A549 (cell line): ENCODE measurements around the gene PLEKHH3. TPM values are rescaled to one million over a fixed set of nuclear protein-coding genes. Genes with fewer than 3 reads are reported as not detected.
A peak's percentile ranks its signal among the peaks of the same experiment; 100 is the strongest.

Experiments
- ATAC-seq, 2 experiments: fragments of 200-7000 bp in 1 of 2; fragments of >200 bp in 1 of 2; cut with Nextera tagmentation in 1 of 2; cut with Tn5 transposase in 1 of 2; 3 replicates each; pipeline versions ENCODE4 v1.8.0 to v1.9.1; 2018 to 2020; ENCODE audit warnings: mild to moderate bottlenecking in 1 of 2, moderate library complexity in 1 of 2
- CTCF ChIA-PET: fragments of 300-600 bp; sonication (Branson Sonifier 250); formaldehyde crosslinking; extraction: SDS; loops from one replicate; lab custom pipeline; 2021; ENCODE audit warnings: antibody characterized with exemption, inconsistent platforms; lab: Yijun Ruan, JAX
- POLR2A ChIA-PET: fragments of 350-600 bp; formaldehyde crosslinking; extraction: SDS; loops from one replicate; lab custom pipeline; 2021; ENCODE audit warnings: antibody characterized with exemption, inconsistent platforms; lab: Yijun Ruan, JAX
- DNase-seq, 2 experiments: peaks; one replicate each; pipeline versions ENCODE4 v3.0.0 to v3.0.0-alpha.2; 2011 to 2016; ENCODE audit warnings: low read depth in 1 of 2, low spot score in 1 of 2
- FAIRE-seq: peaks from 2 replicates; lab custom pipeline; 2011; peaks lifted over from hg19 to GRCh38; lab: Jason Lieb, UNC
- H3K27ac ChIP-seq, 2 experiments: fragments of >200 bp; sonication (Bioruptor Twin); formaldehyde crosslinking; 3 replicates each; pipeline ENCODE4 v1.5.1; 2016 to 2017
- H3K4me1 ChIP-seq: fragments of >200 bp; sonication (Bioruptor Twin); formaldehyde crosslinking; 3 replicates; pipeline ENCODE4 v1.6.1; 2016
- H3K4me2 ChIP-seq: fragments of >200 bp; sonication (Bioruptor Twin); formaldehyde crosslinking; 3 replicates; pipeline ENCODE4 v1.6.1; 2016
- H3K4me3 ChIP-seq: fragments of >200 bp; sonication (Bioruptor Twin); formaldehyde crosslinking; 3 replicates; pipeline ENCODE4 v1.5.1; 2016
- H3K9me3 ChIP-seq: fragments of >200 bp; sonication (Bioruptor Twin); formaldehyde crosslinking; 3 replicates; pipeline ENCODE4 v1.6.1; 2016
- CBX2 ChIP-seq: fragments of 200-600 bp; sonication (generic); IDR thresholded peaks from 2 replicates; pipeline ENCODE4 v1.6.1; 2016; ENCODE audit warnings: low read depth, mild to moderate bottlenecking, borderline replicate concordance
- CBX8 ChIP-seq: fragments of 200-600 bp; sonication (generic); IDR thresholded peaks from 2 replicates; pipeline ENCODE4 v1.6.1; 2016
- CEBPB ChIP-seq, 2 experiments: fragments of >200 bp in 1 of 2; sonication (Bioruptor Twin) in 1 of 2; formaldehyde crosslinking in 1 of 2; IDR thresholded peaks; 2 replicates each; pipeline ENCODE4 v1.6.1; 2012 to 2016
- CHD4 ChIP-seq: fragments of 200-600 bp; sonication (generic); IDR thresholded peaks from 2 replicates; pipeline ENCODE4 v1.6.1; 2016; ENCODE audit warnings: antibody characterized with exemption, mild to moderate bottlenecking, borderline replicate concordance
- EHF ChIP-seq: fragments of 250-450 bp; sonication (Bioruptor Pico); IDR thresholded peaks from 2 replicates; pipeline ENCODE4 v1.5.0; 2020; ENCODE audit warnings: mild to moderate bottlenecking
- EHMT2 ChIP-seq: fragments of 200-600 bp; sonication (generic); IDR thresholded peaks from 2 replicates; pipeline ENCODE4 v1.6.1; 2016; ENCODE audit warnings: antibody characterized with exemption, low read depth, mild to moderate bottlenecking, moderate library complexity
- FOSL2 ChIP-seq, 2 experiments: fragments of 450-650 bp in 1 of 2; fragments of >200 bp in 1 of 2; sonication (Bioruptor Twin) in 1 of 2; formaldehyde crosslinking; IDR thresholded peaks; 2 replicates each; pipeline versions ENCODE4 v1.5.0 to v1.6.1; 2016 to 2020; ENCODE audit warnings: mild to moderate bottlenecking in 1 of 2, moderate library complexity in 1 of 2
- GATA3 ChIP-seq: IDR thresholded peaks from 2 replicates; pipeline ENCODE4 v1.6.1; 2012; ENCODE audit warnings: borderline replicate concordance
- HDAC2 ChIP-seq: fragments of 200-600 bp; sonication (generic); IDR thresholded peaks from 2 replicates; pipeline ENCODE4 v1.6.1; 2016
- HOXA7 ChIP-seq: fragments of 250-450 bp; sonication (Bioruptor Pico); IDR thresholded peaks from 2 replicates; pipeline ENCODE4 v1.5.0; 2020; ENCODE audit warnings: mild to moderate bottlenecking, moderate library complexity
- HOXB5 ChIP-seq: fragments of 250-450 bp; sonication (Bioruptor Pico); IDR thresholded peaks from 2 replicates; pipeline ENCODE4 v1.5.0; 2020; ENCODE audit warnings: mild to moderate bottlenecking, moderate library complexity
- JUN ChIP-seq, 2 experiments: fragments of >200 bp; sonication (Bioruptor Twin); formaldehyde crosslinking; IDR thresholded peaks; 2 replicates in 1 of 2; 3 replicates in 1 of 2; pipeline ENCODE4 v1.6.1; 2016 to 2017
- MAFK ChIP-seq: fragments of 450-650 bp; IDR thresholded peaks from 2 replicates; pipeline ENCODE4 v1.6.1; 2014; ENCODE audit not compliant: partially characterized antibody
- MAZ ChIP-seq: fragments of 150-350 bp; IDR thresholded peaks from 2 replicates; pipeline ENCODE4 v1.6.1; 2014; ENCODE audit warnings: antibody characterized with exemption, low read depth, low read length, borderline replicate concordance
- NFE2L2 ChIP-seq: fragments of 150-350 bp; conservative IDR thresholded peaks from 2 replicates; pipeline ENCODE4 v1.6.1; 2014; ENCODE audit warnings: low read length
- NR3C1 ChIP-seq: fragments of >200 bp; sonication (Bioruptor Twin); formaldehyde crosslinking; IDR thresholded peaks from 3 replicates; pipeline ENCODE4 v1.6.1; 2017
- PHF8 ChIP-seq: fragments of 200-600 bp; sonication (generic); IDR thresholded peaks from 2 replicates; pipeline ENCODE4 v1.6.1; 2016; ENCODE audit warnings: low read depth, mild to moderate bottlenecking, antibody characterized with exemption, moderate library complexity, borderline replicate concordance
- POLR2A ChIP-seq: IDR thresholded peaks from 2 replicates; pipeline ENCODE4 v1.6.1; 2012; ENCODE audit warnings: mild to moderate bottlenecking, low read length
- POLR2AphosphoS2 ChIP-seq: conservative IDR thresholded peaks from 2 replicates; pipeline ENCODE4 v1.6.1; 2012; ENCODE audit warnings: low read length, improper control_type of control experiment, inconsistent platforms
- RARB ChIP-seq: fragments of 250-450 bp; sonication (Bioruptor Pico); IDR thresholded peaks from 2 replicates; pipeline ENCODE4 v1.8.0; 2021; ENCODE audit warnings: mild to moderate bottlenecking, moderate library complexity
- RCOR1 ChIP-seq: fragments of 150-350 bp; IDR thresholded peaks from 2 replicates; pipeline ENCODE4 v1.6.1; 2014; ENCODE audit warnings: antibody characterized with exemption, low read length, low read depth
- RFX5 ChIP-seq: fragments of 450-650 bp; IDR thresholded peaks from 2 replicates; pipeline ENCODE4 v1.7.1; 2014; ENCODE audit warnings: antibody characterized with exemption, mild to moderate bottlenecking, moderate library complexity
- RNF2 ChIP-seq: fragments of 200-600 bp; sonication (generic); IDR thresholded peaks from 2 replicates; pipeline ENCODE4 v1.6.1; 2016; ENCODE audit warnings: low read depth, mild to moderate bottlenecking, antibody characterized with exemption, moderate library complexity, borderline replicate concordance
- SREBF2 ChIP-seq: fragments of 450-650 bp; IDR thresholded peaks from 2 replicates; pipeline ENCODE4 v1.6.1; 2014; ENCODE audit warnings: mild to moderate bottlenecking, moderate library complexity
- TFCP2L1 ChIP-seq: fragments of 250-450 bp; sonication (Bioruptor Pico); IDR thresholded peaks from 2 replicates; pipeline ENCODE4 v1.5.0; 2021; ENCODE audit warnings: mild to moderate bottlenecking
- TP53 ChIP-seq: fragments of 250-450 bp; sonication (Bioruptor Pico); IDR thresholded peaks from 2 replicates; pipeline ENCODE4 v1.5.0; 2021; ENCODE audit warnings: mild to moderate bottlenecking, moderate library complexity
- ZC3H11A ChIP-seq: fragments of 450-650 bp; IDR thresholded peaks from 2 replicates; pipeline ENCODE4 v1.6.1; 2014; ENCODE audit warnings: antibody characterized with exemption, mild to moderate bottlenecking
- ZSCAN20 ChIP-seq: fragments of 250-450 bp; sonication (Bioruptor Pico); IDR thresholded peaks from 2 replicates; pipeline ENCODE4 v1.8.0; 2022; ENCODE audit warnings: mild to moderate bottlenecking, moderate library complexity
- WGBS: methylation state at CpG from one replicate; pipeline ENCODE4 v1.1.6; 2017; ENCODE audit errors: missing lambda C conversion rate; 5-methylcytosine and 5-hydroxymethylcytosine counted together
- polyA plus RNA-seq, 4 experiments: library from polyadenylated mRNA; depleted of rRNA in 3 of 4; stranded (reverse); fragments of >200 nt; fragmentation: RNase III in 1 of 4; extraction: RNeasy Plus Mini Kit Qiagen cat#74134 plus additional on column Dnase treatment in 1 of 4; gene quantifications; 2 replicates in 3 of 4; 3 replicates in 1 of 4; pipeline ENCODE4 v1.2.3, GENCODE V29; 2011 to 2017
- TF ChIP-seq, protein P1 (sequence below): fragments of >200 bp; sonication (Bioruptor Twin); formaldehyde crosslinking; IDR thresholded peaks from 2 replicates; pipeline ENCODE4 v1.6.1; 2016
- TF ChIP-seq, protein P2 (sequence below): IDR thresholded peaks from 2 replicates; pipeline ENCODE4 v1.6.1; 2012
- TF ChIP-seq, protein P3 (sequence below): fragments of >200 bp; sonication (Bioruptor Twin); formaldehyde crosslinking; IDR thresholded peaks from 3 replicates; pipeline ENCODE4 v1.6.1; 2016
- TF ChIP-seq, protein P4 (sequence below): fragments of 200-600 bp; sonication (generic); IDR thresholded peaks from 2 replicates; pipeline ENCODE4 v1.6.1; 2016; ENCODE audit warnings: antibody characterized with exemption, mild to moderate bottlenecking, moderate library complexity
- TF ChIP-seq, protein P5 (sequence below): fragments of 450-650 bp; IDR thresholded peaks from 2 replicates; pipeline ENCODE4 v1.6.1; 2014; ENCODE audit warnings: antibody characterized with exemption

Gene PLEKHH3
- polyA plus RNA-seq, 2 of the 4 experiments (the other 2 are of a cell fraction) = 5.5 to 14.0 TPM

DNA sequence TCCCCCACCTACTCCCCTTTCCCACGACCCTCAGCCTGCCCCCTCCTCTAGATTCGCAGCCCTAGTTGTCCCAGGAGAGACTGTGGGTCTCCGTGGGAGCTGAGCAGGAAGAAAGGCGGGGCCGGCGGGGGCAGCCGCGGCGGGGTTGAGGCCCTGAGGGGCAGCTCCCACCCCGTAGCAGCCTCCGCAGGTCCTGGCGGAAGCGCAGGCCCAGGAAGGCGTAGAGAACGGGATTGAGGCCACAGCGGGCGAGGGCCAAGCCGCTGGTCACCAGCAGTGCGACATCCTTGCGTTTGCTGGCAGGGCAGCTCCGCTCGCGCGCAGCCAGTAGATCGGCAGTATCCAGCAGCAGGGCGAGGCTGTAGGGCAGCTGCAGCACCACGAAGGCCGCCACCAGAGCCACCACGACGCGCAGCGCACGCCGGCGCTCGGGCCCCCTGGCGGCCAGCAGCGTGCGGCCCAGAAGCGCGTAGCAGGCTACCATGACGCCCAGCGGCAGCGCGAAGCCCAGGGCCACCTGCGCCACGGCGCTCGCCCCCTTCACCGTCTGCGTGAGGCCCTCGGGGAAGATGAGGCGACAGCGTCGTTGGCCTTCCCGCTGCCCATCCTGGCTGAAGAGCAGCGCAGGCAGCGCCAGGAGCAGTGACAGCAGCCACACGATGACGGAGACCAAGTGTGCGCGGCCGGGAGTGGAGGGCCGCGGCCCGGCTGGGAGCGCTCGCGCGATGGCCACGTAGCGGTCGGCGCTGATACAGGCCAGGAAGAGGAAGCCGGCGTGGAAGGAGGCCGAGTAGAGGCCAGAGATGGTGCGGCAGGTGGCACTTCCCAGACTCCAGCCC, 2.9 kb upstream of the PLEKHH3 start:
- FAIRE-seq (no peak), ATAC-seq (peak; percentile 40 to 68), DNase-seq (peak; percentile 91 to 92)
- Histone ChIP-seq H3K9me3 (no peaks in the 10 kb centered on the region), H3K4me2 (peak overlapping the region; percentile 91), H3K4me1 (peaks cover 44% of the 10 kb centered on the region), H3K27ac (peak overlapping the region; percentile 92 to 98), H3K4me3 (peak overlapping the region; percentile 54)
- 30% methylated on average over 66 of the region's 78 CpGs for WGBS
- ChIA-PET CTCF (interaction anchor here (0.6 to 15.7 kb wide), 54 partner anchors 10 to 634 kb away, joined by 3 to 394 read pairs (median 4); partner anchors contain the start of genes BECN1, MLX, PSMC3IP and PSME3), POLR2A (interaction anchor here (0.6 to 4.9 kb wide), 8 partner anchors 12 to 1235 kb away, joined by 3 to 63 read pairs (median 13); partner anchors contain the start of genes PSMC3IP, RETREG3 and TUBG1)
- TF ChIP-seq, protein P1, sequence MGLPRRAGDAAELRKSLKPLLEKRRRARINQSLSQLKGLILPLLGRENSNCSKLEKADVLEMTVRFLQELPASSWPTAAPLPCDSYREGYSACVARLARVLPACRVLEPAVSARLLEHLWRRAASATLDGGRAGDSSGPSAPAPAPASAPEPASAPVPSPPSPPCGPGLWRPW = no peak
- peak in 1 of 2 experiments; percentile 63; a peak in 1 of 5 replicates for TF ChIP-seq JUN (IDR thresholded peaks at IDR 0.05)
- no peak for TF ChIP-seq MAZ
- TF ChIP-seq FOSL2 (IDR thresholded peaks at IDR 0.05) = no peak
- TF ChIP-seq FOSL2 (CRISPR knock-in tag; IDR thresholded peaks at IDR 0.05) = 0 out of 2 replicates have a peak, but pooled peaks have one; percentile 14
- TF ChIP-seq HDAC2 = peak; percentile 44; the same call in 1 of the 2 replicates
- peak; percentile 84; the same call in 1 of the 2 replicates for TF ChIP-seq TFCP2L1 (CRISPR knock-in tag)
- TF ChIP-seq PHF8 = peak; percentile 43; the same call in 1 of the 2 replicates
- no peak for TF ChIP-seq POLR2AphosphoS2
- TF ChIP-seq CBX8 = no peak
- TF ChIP-seq CHD4 = no peak; the same call in 1 of the 2 replicates
- no peak for TF ChIP-seq ZC3H11A
- TF ChIP-seq, protein P2, sequence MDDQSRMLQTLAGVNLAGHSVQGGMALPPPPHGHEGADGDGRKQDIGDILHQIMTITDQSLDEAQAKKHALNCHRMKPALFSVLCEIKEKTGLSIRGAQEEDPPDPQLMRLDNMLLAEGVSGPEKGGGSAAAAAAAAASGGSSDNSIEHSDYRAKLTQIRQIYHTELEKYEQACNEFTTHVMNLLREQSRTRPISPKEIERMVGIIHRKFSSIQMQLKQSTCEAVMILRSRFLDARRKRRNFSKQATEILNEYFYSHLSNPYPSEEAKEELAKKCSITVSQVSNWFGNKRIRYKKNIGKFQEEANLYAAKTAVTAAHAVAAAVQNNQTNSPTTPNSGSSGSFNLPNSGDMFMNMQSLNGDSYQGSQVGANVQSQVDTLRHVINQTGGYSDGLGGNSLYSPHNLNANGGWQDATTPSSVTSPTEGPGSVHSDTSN = no peak
- TF ChIP-seq CBX2 = no peak
- peak; percentile 94; the same call in 1 of the 2 replicates for TF ChIP-seq RNF2
- TF ChIP-seq SREBF2 = no peak
- TF ChIP-seq, protein P3, sequence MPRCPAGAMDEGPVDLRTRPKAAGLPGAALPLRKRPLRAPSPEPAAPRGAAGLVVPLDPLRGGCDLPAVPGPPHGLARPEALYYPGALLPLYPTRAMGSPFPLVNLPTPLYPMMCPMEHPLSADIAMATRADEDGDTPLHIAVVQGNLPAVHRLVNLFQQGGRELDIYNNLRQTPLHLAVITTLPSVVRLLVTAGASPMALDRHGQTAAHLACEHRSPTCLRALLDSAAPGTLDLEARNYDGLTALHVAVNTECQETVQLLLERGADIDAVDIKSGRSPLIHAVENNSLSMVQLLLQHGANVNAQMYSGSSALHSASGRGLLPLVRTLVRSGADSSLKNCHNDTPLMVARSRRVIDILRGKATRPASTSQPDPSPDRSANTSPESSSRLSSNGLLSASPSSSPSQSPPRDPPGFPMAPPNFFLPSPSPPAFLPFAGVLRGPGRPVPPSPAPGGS = no peak
- TF ChIP-seq RARB (CRISPR knock-in tag) = 0 out of 2 replicates have a peak, but pooled peaks have one; percentile 39
- 0 out of 2 replicates have a peak, but pooled peaks have one; percentile 35 for TF ChIP-seq ZSCAN20
- TF ChIP-seq EHF (CRISPR knock-in tag) = no peak
- peak; percentile 91 for TF ChIP-seq HOXB5 (CRISPR knock-in tag)
- peak; percentile 58 for TF ChIP-seq POLR2A
- TF ChIP-seq GATA3 = peak; percentile 56
- no peak for TF ChIP-seq NR3C1
- TF ChIP-seq RCOR1 = no peak
- TF ChIP-seq, protein P4, sequence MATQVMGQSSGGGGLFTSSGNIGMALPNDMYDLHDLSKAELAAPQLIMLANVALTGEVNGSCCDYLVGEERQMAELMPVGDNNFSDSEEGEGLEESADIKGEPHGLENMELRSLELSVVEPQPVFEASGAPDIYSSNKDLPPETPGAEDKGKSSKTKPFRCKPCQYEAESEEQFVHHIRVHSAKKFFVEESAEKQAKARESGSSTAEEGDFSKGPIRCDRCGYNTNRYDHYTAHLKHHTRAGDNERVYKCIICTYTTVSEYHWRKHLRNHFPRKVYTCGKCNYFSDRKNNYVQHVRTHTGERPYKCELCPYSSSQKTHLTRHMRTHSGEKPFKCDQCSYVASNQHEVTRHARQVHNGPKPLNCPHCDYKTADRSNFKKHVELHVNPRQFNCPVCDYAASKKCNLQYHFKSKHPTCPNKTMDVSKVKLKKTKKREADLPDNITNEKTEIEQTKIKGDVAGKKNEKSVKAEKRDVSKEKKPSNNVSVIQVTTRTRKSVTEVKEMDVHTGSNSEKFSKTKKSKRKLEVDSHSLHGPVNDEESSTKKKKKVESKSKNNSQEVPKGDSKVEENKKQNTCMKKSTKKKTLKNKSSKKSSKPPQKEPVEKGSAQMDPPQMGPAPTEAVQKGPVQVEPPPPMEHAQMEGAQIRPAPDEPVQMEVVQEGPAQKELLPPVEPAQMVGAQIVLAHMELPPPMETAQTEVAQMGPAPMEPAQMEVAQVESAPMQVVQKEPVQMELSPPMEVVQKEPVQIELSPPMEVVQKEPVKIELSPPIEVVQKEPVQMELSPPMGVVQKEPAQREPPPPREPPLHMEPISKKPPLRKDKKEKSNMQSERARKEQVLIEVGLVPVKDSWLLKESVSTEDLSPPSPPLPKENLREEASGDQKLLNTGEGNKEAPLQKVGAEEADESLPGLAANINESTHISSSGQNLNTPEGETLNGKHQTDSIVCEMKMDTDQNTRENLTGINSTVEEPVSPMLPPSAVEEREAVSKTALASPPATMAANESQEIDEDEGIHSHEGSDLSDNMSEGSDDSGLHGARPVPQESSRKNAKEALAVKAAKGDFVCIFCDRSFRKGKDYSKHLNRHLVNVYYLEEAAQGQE = no peak
- TF ChIP-seq, protein P5, sequence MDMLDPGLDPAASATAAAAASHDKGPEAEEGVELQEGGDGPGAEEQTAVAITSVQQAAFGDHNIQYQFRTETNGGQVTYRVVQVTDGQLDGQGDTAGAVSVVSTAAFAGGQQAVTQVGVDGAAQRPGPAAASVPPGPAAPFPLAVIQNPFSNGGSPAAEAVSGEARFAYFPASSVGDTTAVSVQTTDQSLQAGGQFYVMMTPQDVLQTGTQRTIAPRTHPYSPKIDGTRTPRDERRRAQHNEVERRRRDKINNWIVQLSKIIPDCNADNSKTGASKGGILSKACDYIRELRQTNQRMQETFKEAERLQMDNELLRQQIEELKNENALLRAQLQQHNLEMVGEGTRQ = no peak; the same call in 1 of the 2 replicates
- TF ChIP-seq TP53 (CRISPR knock-in tag) = no peak
- no peak for TF ChIP-seq MAFK
- no peak for TF ChIP-seq CEBPB (IDR thresholded peaks at IDR 0.05)
- TF ChIP-seq NFE2L2 = no peak; the same call in 1 of the 2 replicates
- no peak for TF ChIP-seq RFX5
- no peak for TF ChIP-seq EHMT2
- no peak for TF ChIP-seq HOXA7 (CRISPR knock-in tag)
